ENCODE measurements around the gene GAS6.
"Not testable (repeated sequence)": the region's sequence is repeated elsewhere in the genome, so short reads cannot be mapped to it uniquely, and the experiment has no call there.

GAS6 gene

DNA sequence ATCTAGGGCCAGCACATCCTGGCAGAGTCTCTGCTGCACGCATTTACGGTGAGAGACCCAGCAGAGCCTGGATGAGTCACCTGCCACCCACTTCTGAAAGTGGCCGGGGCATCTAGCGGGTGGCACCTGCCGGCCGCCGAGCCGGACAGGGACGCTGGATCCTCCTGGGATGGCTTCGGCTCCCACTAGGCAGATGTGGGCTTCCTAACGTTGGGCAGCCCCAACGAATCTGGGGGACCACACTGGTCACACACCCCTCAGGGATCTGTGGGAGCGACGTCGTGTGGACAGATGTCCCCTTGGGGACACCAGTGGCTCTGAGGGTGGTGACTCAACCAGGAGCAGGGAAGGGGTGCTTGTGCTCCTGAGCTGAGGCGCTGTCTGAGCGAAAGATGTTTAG lies 72.7 kb downstream of the GAS6 start:
- no peak for DNase-seq (ENCODE audit: low spot score)

DNA sequence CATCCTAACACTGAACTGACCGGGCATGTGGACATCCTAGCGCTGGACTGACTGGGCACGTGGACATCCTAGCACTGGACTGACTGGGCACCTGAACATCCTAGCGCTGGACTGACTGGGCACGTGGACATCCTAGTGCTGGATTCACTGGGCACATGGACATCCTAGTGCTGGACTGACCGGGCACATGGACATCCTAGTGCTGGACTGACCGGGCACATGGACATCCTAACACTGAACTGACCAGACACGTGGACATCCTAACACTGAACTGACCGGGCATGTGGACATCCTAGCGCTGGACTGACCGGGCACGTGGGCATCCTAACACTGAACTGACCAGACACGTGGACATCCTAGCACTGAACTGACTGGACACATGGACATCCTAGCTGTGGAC lies 73.9 kb downstream of the GAS6 start:
- not testable (repeated sequence) for DNase-seq (ENCODE audit: low spot score)

DNA sequence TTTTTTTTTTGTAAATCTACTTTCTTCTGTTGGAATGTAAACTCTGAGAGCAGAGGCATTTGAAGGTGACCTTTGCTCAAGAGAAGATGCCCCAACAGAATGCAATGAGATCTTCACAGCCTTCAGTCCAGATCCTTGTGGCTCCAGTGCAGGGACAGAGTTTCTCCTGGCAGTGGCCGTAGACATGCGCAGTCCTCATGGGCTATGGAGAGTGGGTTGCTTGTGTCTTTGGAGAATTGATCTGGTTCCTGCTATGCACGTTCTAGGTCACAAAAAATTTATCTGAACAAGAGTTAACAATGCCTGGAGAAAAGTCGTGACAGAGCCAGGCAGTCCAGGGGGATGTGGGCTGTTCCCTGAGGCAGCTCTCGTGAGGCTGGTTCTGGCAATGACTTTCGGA lies 74.7 kb downstream of the GAS6 start:
- DNase-seq (ENCODE audit: low spot score): no peak

DNA sequence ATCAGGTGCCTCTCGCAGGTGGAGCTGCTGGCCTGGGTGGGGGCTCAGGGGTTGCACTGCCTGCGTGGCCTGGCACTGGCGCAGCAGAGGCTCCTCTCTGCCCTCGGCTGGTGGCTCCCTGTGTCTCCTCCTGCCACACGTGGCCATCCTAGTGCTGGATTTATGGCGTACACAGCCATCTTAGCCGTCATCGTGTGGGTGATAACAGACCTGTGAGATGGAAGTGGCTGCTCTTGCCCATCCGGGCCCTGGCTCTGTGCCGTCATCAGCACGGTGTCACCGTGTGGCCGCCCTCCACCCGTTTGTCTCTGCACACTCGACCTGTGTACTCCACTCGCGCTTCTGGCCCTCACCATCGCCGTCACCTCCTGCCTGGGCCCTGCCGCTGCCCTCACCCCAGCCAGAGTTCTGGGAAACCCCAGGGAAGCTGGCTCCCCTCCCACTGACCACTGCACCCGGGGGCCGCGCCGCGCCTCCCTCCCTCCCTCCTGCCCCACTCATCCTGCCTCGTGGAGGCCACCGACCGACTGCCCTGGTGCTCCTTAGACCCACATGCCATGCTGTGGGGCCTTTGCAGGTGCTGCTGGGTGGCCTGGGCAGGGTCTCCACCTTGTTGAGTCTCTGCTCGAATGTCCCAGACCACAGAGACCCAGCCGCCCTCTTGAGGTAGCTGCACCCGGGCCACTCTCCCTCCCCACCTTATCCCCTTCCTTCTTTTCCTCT lies 75.3 kb downstream of the GAS6 start:
- no peak for DNase-seq (ENCODE audit: low spot score)

DNA sequence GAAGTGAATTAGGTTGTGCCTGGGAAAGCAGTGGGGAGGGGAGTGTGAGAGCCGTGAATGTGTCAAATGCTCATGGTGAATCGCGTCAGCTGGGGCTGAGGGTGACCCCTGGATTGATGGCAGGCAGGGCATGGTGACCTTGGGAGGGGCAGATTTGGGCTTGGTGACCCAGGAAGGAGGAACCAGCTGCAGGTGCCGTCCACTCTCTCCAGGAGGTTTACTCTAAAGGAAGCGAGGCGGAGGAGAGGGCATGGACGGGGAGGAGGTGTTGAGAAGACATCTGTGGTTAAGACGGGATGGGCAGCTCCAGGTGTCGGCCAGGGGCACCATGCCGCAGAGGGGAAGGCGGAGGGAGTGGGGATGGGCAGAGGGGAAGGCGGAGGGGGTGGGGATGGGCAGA lies 76.2 kb downstream of the GAS6 start:
- no peak for DNase-seq (ENCODE audit: low spot score)

DNA sequence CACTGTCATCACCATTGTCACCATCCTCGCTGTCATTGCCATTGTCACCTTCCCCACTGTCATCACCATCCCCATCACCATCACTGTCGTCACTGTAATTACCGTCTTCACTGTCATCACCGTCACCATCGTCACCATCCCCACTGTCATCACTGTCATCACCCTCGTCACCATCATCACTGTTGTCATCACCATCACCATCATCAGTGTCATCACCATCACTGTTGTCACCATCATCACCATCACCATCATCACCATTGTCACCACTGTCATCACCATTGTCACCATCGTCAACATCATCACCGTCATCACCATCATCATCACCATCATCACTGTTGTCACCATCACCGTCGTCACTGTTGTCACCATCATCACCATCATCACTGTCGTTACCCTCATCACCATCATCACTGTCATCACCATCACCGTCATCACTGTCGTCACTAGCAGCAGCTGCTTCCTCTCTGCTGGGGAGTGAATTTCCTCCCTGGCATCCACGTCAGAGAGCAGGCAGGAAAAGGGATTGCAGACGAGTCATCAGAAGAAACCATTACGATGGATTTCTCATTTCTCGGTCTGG lies 77.5 kb downstream of the GAS6 start:
- no peak for DNase-seq (ENCODE audit: low spot score)

DNA sequence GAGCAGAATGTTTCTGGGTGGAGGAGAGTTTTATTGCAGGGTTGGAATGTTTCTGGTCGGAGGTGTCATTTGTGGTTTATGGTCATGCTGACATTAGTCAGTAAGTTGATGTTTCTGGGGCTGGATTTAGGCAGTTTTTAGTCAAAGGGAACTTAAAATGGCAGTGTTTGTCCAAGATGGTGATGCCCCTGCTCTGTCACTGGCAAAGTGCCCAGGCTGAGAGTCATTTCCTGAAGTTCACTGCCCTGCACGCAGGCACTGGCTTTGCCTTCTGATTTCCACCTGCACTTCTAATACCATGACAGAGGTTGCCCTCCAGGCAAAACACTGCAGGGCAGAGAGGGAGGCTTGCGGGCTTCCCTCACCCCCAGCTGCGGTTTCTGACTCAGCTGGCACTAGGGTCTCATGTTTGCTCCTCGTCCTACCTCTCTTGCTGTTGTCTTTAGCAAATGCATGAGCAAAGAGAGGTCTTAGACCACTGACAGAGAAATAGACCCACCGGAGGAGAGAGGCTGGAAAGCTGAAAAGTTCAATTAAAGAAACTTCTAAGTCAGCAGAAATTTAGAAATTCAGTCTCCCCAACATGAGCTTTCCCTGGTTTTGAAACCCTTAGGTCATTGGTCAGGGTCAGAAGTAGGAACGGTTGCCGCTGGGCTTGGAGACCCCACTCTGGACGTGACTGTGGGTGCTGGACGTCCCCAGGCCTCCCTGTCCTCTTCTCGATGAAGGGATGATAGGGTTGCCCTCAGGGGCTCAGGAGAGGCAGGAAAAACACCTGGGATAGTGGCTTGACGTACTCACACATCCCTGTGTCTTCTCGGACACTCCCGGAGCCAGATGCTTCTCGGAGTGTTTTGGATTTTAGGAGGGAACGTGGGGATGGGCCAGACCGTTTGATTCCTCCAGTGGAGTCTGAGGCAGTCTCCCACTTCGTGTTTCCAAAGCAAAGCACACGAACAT lies 78.5 kb downstream of the GAS6 start:
- DNase-seq (ENCODE audit: low spot score): no peak

DNA sequence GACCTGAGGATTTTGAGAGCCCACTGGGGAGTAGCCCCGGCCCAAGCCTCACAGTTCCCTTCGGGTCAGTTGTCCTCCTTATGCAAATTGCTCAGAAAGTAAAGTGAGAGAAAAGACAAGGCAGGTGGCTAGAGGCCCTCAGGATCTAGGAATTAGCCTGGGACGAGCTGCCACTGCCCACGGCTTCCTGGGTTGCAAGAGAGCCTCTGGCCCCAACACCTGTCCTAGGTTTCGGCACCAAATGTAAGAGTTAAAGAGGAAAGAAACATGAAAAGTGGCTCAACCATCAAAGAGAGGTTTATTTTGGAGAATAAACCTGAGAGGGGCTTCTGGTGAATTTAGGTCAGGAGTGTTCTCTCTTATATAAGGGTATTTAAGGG lies 79.2 kb downstream of the GAS6 start:
- no peak for DNase-seq (ENCODE audit: low spot score)

DNA sequence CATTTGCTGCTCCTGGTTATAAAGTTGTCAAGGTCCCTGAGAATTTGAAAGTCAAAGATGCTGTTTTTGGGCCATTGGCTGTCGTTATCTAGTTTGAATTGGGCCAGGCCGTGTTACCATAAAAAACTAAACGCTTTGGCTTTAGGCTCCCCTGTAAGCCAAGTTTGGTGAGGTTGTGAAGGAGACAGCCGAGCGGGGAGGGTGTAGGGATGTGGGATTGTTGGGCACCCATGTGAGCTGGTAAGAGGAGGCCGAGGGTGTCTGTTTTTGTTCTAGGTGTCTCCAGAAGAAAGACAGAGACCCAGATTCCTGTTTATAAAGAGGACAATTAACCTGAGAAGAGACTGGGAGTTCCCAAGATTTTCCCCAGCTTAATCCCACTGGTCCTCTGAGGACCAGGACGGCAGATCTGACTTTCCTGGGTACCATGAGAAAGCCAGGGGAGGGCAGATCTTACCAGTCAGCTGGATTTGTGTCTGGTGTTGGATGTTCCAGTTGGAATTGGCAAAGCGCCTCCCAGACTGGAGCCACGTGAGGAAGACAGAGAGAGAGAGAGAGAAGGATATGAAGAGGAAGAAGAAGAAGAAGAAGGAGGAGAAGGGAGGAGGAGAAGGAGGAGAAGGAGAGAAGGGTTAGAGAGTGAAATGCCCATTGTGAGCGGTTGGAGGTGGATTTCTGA lies 79.8 kb downstream of the GAS6 start:
- no peak for DNase-seq (ENCODE audit: low spot score)

DNA sequence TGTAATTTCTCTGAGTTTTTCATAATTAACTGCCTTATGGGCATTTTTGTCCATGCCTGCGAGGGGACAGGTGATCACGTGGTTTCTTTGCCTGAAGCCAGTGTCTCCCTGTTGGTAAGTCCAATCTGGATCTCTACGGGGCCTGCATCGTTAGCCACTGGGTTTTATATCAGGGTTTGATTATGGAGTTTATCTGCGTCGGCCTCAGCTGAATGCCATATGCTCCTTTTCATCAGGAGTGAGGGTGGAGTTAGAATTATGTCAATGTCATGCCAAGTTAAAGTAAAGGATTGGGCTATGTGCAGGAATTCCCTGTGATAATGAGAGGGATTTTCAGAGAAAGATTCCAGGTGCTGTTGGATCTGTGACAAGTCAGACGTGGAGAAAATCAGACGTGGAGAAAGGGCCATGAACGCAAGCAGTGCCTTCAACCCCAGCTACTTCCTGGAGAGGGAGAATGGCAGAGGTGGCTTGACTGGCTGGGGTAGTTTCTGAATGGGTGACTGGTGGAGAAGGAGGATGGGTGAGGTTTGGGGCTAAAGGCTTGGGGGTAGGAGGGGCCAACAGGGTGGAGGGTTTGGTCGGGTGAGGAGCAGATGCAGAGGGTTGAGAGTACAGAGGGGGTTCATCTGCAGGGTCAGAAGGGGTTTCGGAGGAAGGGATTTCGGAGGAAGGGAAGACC lies 80.5 kb downstream of the GAS6 start:
- DNase-seq (ENCODE audit: low spot score): no peak

DNA sequence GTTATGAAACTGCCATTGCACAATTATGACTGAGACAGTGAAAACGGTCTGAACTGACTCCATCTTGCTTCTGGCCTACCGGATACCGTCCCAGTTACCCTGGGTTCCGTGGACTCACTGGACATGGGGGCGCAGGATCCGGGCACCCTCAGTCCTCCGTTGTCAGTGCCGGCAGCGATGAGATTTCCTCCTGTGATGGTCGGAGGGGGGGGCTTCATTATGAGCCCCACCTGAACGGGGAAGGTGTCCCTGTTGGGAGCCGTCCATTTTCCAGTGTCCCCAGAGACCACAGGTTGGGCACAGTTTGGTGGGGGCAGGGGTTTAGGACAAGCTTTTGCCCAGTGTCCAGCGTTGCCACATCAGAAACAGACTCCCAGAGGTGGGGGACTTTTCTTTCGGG lies 81.4 kb downstream of the GAS6 start:
- no peak for DNase-seq (ENCODE audit: low spot score)

DNA sequence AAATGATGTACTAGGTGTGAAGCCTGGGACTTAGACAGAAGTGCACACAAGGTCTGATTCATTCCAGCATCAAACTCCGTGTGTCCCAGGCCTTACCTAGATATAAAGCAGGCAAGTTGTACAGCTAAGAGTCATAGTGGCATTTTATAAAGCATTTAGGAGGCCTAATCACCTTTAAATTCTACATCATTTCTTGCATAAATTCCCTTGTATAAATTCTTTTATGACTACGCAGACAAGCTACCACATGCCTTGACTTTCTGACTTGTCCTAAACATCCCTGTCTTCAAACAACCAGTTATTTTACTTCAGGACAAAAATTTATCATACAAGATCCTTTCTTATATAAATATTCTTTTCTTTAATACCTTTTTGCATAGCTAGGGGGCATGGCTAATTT lies 82.3 kb downstream of the GAS6 start:
- DNase-seq (ENCODE audit: low spot score): no peak

DNA sequence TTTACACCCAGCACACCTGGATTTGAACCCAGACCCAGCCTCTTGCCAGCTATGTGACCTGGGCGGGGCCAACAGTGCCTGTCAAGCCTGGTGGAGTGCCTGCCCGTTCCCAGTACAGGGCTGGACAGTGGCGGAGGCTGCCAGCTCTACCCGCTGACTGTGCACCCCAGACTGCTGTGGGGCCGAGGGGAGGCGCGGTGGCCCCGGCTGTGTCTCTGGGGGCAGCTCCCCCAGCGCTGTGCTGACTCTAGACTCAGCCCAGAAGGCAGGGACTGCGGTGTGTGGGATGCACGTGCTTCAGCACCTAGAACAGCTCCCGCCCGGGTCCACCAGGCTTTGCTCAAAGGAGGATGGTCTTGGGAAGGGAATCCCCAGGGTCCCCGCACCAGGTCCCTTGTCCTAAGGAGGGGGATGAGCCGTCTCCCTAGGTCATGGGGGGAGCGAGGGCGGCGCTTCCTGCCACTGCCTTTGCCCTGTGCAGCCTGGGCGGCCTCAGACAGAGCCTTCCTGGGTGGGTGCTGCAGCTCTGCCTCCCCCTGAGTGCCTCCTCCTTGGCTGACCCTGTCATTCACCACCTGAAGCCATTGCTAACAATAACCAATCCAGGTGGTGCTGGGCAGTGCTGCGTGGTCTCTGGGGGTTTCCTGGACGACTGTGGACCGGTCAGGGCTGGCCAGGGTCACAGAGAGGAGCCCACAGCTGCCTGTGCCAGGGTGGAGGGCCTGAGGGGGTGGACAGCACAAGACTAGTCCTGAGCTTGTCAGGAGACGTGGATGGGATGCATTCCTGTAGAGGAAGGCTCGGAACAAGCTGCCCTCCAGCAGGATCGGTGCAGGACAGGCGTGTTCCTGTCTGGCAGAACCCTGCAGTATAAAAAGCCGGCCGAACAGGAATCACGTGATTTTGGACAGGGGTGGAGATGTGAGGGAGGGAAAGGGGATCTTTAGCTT lies 86.3 kb downstream of the GAS6 start:
- no peak for DNase-seq (ENCODE audit: low spot score)

DNA sequence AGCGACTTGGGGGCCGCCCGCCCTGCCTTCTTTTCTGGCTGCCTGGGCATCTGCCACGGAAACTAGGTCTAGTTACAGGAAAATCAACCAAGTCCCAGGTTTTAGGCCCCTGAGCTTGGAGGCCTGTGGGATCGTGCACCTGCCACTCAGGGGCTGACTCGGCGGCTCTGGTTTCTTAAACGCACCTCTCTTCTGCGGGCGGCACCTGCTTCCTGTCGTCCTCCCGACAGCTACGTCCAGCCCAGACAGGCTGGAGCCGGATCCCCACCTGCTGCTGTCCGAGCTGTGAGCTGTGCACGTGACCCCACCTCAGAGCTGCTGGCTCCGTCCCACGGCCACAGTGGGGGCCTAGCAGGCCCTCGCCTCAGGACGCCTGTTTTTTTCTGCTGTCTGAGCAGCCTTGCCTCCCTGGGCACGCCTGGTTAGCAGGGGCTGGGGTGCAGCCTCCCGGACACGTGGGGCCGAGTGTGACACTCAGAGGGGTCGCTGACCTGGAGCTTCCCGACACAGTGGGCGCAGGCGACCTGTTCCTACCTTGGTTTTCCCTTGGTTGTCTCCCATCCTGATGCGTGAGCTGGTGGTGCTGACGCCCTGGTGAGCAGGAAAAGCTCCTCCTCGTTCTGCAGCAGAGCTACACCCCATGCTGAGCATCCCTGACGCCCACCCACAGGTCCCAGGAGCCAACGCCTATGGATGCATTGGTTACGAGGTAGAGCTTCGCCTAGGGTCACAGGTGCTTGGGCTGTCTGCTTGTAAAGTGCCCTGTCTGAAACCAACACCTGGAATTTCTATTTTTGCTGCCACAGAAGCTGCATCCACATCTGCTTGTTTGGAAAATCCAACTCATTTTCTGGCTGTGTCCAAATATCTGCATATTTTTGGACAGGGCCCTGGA lies 87.4 kb downstream of the GAS6 start:
- no peak for DNase-seq (ENCODE audit: low spot score)

DNA sequence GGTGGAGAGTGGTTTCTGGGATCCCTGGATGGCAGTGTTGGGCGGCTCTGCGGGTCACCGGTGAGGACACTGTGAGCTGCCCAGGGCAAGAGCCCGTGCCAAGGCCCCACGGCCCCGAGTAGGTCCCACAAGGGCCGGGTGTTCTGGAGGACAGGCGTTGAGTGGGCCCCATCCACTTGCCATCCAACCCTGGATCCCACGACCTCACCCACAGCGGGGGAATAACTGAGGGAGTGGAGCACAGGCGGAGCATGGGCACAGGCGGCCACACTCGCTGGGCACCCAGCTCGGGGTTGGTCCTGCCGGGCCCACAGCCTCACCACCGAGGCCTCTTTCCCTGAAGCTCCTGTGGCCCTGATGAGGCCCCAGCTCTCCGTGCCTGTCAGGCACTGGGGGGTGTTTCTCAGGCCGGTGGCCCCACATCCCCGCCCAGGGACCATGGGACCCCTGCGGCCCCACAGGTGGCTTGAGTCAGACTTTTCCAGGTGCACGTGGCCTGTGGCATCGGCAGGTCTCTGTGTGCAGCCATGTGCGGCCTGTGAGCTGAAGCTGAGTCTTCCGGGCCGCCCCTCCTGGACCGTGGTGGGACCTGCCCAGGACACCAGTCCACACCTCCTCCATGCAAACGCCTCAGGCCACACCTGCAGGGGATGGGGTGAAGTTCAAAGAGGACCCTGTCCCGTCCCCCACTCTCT lies 88.3 kb downstream of the GAS6 start:
- no peak for DNase-seq (ENCODE audit: low spot score)

DNA sequence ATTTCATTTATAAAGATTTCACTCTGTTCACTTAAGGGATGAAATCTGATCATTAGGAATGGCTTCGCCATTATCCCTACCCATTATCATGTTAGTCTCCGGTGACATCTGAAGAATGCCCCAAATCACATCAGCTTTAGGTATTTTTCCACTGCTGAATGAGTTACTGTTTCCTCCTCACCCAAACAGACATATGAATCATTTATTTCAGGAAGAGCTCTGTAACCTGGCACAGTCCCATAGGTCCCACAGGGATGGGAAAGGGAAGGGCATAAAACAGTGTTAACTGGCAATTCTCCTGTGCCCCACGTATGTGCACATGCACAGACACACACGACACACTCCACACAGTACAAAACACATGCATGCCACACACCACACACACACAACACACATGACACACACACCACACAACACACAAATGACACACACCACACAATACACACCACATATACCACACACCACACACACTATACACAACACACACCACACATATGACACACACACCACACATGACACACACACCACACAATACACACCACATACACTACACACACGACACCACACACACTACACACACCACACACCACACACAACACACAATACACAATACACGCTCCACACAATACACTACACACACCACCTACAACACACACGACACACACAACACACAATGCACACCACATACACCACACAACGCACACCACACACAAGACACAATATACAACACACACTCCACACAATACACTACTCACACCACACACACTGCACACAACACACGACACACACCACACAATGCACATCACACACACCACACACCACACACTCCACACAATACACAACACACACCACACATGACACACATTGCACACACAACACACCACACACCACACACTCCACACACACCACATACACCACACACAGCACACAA lies 89.4 kb downstream of the GAS6 start:
- no peak for DNase-seq (ENCODE audit: low spot score)

DNA sequence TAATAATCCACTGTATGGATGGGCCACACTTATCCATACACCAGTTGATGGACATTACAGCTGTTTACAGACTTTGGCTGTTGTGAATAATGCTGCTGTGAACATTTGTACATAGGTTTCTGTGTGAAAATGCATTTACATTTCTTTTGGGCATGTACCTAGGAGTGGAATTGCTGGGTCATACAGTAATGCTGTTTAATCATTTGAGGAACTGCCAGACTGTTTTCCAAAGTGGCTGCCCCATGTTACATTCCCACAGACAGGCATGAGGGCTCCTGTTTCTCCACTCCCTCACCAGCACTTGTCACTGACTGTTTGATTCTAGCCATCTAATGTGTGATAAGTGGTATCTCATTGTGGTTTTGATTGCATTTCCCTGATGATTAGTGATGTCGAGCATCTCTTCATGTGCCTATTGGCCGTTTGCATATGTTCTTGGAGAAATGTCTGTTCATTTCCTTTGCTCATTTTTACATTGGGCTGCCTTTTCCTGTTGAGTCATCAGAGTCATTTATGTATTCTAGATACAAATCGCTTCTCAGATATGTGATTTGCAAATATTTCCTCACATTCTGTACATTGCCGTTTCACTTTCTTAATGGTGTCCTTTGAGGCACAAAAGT lies 92.1 kb downstream of the GAS6 start:
- no peak for DNase-seq (ENCODE audit: low spot score)

Measured in germinal center (tissue), 1 donor.